HG03064 (cell line): ENCODE data around the gene FADS1.

Experiments used
- ATAC-seq: cut with Tn5 transposase; IDR thresholded peaks from one replicate; pipeline ENCODE4 v1.9.1; 2021; ENCODE audit warnings: low read depth; ENCODE audit not compliant: unreplicated experiment

The FADS1 gene

DNA sequence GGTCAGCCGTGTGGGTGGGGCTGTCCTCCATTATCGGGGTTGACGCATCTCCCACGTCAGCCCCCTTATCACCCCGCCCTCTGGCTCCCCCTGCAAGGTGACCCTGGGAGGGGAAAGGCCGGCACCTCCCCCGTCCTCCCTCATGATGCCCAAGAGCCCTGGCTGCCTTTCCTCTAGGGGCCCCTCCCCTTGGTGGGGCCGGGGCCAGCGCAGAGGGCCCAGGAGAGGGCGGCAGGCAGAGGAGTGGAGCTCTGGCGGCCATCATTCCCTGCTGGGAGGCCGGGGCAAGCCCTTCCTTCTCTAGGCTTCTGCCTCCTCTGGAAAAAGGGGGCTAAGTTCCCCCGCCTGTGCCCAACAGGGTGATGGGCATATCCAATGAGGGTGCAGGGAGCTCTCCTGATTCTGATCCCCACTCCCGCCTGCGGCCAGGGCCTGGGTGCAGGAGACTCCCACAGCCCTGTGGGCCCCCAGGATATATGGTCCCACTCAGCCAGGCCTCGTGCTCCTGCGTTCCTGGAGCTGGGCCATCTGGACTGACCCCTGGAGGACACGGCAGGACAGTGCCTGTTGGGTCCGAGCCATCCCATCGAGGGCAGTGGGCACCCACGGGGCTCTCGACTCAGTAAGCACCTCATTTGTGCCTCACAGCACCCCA lies 52.1 kb downstream of the FADS1 start:
- no peak for ATAC-seq

DNA sequence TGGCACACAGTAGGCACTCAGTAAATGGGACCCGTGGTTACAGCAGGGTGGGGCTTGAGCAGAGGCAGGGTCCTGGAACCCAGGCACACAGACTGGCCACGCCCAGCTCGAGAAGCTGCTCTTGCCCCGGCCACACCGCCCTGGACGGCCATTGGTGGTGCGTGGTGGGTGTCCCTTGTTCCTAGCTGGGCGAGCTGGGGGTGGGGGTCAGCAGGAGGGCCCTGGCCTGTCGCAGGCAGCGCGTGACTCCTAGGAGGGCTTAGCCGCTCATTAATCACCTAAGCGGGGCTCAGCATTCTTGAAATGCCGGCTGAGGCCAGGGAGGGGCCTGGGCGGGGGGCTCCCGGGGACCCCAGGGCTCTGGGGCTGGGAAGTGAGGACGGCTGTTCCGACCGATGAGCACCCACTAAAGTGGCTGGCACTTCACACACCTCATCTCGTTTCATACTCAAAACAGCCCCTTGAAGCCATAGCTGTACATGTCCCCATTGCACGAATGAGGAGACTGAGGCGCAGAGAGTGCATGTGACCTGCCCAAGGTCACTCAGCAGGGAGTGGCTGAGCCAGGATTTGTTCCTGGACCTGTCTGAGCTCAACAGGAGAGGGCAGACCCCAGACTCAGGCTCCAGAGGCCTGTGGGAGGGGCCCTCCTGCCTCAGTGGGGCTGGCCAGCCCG lies 52.7 kb downstream of the FADS1 start:
- ATAC-seq: no peak

DNA sequence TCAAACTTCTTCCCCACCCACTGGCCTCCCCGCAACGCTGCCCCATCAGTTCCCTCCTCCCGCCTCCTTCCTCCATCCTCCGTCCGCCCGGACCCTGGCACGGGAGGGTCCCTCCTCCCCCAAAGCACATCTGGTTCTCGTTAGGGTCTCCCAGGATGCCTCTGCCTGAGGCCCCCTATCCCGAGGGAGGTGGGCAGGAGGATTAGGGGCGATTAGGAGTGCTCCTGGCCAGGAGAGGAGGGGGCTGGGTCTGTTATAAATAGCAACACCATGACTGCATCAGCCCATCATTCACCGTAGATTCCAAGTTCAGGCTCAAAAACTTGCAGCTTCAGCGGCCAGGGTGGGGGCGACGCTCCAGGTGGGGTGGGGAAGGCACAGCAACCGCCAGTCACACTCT lies 54.0 kb downstream of the FADS1 start:
- ATAC-seq: no peak

DNA sequence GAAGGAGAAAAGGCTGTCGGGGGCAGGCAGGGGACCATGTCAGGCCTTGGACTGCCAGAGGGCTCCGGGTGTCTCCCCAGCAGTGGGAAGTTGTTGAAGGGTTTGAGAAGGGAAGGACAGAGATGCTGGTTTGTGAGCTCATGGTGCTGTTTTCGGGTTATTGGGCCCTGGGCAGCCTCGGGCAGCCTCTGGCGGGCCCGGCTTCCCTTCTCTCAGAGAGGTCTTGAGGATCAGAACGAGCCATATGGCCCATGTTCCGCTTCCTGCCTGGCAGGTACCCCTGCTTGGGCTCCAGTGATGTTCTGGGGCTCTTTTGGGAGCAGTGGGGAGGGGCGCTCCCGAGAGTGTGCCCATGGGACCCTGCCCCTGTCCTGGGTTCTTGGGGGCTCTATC lies 54.6 kb downstream of the FADS1 start:
- ATAC-seq: no peak

DNA sequence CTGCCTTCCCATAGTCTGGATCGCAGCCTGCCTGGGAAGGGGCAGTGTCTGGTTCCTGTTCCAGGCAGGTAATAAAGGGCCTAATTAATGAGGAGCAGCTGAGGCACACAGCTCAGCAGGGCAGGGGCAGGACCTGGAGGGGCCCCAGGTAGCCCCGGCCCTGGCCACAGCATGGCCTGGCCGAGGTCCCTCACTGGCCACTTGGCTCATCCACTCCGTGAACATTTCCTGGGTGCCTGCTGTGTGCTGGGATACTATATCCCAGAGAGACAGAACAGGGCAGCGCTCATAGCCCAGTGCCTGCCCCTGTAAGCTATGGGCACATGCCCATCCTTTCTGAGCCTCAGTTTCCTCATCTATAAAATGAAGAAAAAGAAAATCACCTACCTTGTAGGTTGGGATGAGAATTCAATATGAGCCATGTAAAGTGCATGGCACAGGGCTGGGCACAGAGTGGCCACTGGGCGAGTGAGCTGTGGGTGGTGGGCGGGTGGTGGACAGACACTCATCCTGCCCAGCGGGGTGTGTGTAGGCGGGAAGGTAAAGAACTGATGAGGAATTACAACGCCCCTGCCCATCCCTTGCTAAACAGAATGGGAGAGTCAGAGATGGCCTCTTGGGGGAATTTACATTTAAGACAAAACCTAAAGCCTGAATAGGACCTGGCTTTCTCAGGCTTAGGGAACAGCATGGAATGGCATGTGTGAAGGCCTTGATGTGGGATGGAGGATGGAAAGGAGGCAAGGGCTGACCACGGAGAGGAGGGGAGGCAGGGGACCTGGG lies 55.2 kb downstream of the FADS1 start:
- ATAC-seq: no peak

DNA sequence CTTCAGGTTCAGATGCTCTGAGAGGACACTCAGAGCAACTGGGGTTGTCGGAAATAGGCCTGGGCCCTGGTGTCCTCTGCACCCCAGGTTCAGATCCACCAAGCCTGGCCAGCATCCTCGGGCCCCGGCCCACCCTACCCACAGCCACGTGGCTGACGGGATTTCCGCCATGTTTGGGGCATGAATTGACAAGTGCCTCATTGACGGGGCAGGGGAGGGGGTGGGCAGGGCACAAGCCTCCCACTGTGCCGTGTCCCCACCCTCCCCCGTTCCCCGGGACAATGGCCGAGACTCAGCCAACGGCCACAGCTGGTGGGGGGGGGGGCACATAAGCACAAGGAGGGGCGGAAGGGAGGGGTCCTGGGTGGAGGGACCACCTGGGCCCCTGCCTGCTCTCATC lies 55.9 kb downstream of the FADS1 start:
- ATAC-seq: no peak

DNA sequence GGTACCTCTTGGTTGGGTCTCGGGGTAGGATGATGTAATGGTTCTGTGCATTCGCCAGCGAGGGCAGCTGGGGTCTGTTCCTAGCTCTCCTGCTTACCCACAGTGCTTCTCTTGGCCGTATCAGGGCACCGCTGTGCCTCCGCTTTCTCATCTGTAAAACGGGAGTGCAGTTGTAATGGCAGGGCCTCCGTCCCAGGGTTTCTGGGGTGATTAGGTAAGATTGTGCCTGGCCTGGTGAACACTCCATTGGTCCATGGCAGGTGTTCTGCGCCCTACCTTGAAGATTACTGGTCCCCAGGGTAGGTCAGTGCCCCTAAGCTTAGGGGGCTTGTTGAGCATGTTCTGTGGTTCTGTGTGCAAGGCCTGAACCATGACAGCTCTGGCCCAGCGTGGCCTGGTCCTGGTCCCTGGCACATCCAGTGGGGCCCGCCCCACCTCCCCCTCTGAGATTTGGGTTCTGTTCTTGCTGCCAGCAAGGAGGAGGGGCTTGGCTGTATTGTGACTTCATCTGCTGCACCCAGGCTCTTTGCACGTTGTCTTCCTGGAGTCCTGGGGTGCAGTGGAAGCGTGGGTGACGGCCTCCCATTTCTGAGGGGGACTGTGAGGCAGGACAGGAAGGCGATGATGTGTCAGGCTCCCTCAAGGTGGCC lies 59.5 kb downstream of the FADS1 start:
- ATAC-seq: no peak

DNA sequence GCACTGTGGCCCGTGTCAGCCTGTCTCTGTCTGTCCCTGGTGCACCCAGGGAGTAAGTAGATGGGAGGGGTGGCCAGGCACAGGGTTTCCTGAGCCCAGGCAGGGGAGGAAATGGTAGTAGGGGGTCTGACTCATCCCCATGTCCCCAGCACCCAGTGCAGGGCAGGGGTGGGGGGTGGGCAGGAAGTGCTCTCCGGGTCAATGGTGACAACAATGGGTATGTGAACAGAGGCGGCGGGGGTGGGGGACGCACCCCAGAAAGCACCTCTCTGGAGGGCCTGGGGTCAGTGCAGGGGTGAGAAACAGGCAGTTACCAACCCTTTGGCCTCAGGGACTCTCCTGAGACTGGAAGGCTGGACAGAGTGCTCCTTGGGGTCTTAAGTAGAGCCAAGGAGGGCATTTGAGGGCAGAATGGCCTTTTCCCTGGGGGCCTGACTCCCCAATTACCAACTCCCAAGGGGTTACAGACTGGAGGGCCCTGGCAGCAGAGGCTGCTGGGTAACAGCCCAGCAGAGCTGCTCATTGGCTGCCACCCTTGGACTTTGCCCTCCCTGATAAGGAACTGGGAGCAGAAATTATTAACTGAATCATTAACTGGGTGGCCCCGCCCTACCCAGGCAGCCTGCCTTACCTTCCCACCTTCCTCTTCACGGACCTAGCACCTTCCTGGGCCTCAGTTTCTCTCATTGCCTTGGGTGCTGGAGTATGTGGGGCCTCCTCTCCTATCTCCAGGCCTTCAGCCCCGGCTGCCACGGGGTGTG lies 60.2 kb downstream of the FADS1 start:
- ATAC-seq: no peak

DNA sequence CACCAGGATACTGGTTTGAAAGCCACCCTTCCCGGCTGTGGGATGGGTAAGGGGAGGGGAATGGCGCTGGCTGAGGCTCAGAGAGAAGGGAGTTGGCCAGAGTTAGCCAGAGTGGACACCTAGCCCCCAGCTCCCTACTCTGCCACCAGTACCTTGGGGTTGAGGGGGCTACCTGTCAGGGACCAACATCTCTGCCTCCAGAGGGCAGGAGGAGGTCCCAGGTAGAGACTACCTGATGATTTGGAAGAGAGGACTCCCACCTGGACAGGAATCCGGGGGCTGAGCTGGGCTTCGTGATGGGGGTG lies 60.7 kb downstream of the FADS1 start:
- ATAC-seq: no peak

DNA sequence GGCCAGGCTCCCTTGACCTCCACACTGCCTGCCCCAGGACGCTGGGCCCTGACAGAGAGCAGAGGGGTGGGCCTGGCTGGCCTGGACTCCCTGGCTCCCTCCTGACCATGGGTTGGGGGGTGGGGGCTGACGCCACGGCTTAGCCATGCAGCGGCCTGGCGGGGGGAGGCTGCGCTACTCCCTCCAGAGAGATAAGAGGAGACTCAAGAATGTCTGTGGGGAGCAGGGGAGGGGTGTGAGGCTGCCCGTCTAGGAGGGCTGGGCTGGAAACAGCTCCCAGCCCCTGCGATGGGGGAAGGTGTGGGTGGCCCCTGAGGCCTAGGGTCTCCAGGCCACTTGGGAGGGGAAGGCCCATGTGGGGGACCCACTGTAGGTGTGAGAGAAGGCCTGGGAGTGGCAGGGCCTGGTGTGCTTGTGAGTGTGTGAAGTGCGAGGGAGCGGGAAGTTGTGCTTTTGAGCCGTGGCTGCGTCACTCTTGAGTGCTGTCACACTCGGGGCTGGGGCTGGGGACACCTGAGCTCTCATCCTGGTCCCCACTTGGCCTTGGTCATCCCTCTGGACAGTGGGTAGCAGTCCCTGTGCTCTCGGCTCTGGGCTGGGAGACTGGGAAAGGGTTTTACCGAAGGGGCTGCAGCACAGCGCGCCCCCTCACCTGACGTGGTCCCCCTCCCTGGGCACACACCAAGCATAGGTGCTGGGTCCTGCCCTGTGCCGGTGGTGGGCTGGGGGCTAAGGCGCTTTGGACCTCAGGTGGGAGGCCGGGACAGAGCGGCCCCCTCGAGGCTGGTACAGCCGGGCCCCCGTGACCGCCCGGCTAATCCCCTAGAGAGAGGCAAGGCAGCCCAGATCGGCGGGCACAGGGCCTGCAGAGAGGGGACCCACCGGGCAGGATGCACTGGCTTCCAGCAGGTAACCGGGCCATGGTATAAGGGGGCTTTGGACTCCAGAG lies 62.0 kb downstream of the FADS1 start:
- ATAC-seq: no peak

DNA sequence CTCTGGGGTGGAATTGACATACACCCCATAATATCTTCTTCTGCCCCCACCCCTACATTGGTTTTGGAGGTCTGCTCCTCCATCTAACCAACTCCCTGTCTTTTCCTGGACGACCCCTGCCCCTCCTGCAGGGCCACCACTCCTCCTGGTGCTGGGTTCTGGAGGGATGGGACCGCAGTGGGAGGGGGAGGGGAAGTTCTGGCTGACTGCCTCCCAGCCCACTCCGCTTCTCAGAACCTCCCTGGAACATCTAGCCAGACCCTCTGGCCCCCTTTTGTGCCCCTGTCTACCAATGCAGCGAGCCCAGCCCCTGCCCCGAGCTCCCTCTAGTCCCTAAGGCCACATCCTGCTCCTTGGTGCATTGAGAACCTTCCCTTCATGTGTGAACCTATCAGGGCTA lies 63.1 kb downstream of the FADS1 start:
- ATAC-seq: no peak

DNA sequence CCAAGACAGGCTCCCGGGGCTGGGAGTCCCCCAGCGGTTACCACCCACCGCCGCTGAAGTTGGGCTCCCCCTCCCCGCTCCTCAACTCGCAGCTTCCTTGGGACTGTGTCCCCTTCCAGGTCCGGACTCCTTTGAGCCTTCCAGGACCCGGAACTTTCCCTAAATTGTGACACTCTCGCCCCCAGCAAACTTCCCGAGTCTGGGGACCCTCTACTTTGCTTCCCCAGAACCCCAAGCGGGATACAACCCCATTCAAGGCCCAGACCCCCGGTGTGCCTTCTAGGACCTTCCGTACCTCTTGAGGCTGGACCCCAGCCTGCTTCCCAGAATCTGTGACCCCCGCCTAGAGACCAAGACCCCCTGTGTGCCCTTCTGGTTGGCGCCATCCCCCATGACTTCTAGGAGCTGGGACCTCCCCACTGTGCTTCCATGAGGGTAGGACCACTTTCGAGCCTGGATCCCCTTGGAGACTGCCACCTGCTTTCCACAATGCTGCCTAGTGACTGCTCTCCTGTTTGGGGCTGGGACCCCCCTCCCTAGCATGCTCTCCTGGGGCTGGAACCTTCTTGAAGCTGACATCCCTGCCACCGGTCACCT lies 63.8 kb downstream of the FADS1 start:
- no peak for ATAC-seq

DNA sequence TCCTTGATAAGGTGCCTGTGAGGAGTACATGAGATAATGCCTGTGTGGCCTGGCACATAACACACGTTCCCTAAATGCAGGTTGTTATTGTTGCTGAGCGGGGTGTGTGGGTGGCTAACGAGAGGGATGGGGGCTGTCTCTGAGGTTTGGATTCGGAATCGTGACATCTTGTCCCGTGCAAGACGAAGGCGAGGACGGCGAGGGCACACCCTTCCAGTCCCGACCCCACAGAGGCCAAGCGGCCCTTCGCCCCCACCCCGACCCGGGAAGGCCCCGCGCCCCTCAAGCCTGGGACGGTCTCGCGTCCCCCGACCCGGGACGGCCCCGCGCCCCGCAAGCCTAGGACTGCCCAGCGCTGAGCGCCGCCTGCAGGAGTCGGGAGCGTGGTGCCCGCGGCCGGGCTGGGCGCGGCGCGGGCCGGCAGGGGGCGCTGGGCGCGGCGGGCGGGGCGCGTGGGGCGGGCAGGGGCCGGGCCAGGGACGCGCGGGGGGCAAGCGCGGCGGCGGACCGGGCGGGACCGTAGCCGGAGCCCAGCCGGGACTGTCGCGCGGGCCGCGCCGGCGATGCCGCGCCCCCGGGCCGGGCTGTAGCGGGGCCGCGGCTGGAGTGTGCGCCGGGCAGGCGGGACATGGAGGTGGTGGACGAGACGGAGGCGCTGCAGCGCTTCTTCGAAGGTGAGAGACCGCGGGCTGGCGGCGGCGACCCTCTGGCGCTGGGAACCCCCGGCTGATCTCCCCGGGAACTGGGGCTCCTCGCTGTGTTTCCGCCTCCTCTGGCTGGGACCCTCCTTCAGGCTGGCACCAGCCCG lies 64.5 kb downstream of the FADS1 start, which contains the start of gene MYRF:
Gene MYRF (plus strand): TSS at position 520 of the 808 bp plus-strand sequence. CDS start 109 bp downstream, at position 629.
- no peak for ATAC-seq

DNA sequence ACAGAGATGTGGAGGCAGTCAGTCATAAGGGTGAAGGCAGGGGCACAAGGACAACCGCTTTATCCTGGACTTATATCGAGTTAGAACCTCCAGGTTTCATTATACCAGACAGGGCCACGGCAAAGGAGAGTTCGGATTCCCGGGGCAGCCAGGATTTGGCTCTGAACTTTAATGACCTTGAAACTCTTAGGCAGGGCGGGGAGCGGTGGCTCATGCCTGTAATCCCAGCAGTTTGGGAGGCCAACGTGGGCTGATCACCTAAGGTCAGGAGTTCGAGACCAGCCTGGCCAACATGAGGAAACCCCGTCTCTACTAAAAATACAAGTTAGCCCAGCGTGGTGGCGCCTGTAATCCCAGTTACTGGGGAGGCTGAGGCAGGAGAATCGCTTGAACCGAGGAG lies 65.4 kb downstream of the FADS1 start:
- no peak for ATAC-seq

DNA sequence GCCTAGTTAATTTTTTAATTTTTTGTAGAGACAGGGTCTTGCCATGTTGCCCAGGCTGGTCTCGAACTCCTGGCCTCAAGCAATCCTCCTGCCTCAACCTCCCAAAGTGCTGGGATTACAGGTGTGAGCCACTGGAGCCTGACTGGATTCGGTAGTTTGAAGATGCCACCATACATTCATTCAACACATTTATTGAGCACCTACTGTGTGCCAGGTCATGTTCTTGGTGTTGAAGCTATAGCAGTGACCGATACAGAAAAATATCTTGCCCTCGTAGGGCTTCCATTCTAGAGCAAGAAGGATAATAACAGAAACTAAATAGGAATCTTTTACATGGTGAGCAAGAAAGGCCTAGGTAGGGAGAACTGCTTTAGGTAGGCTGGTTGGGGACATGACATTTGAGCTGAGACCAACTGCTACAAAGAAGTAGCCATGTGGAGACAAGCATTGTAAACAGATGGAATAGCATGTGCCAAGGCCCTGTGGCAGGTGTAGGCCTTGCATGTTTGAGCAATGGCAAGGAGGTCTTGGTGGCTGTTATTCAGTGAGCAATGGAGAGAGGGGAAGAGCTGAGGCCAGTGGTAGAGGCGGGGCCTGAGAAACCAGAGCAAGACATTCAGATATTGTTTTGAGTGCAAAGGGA lies 66.1 kb downstream of the FADS1 start:
- no peak for ATAC-seq
